ENCODE measurements around the gene LCN15. TPM values are rescaled to one million over a fixed set of nuclear protein-coding genes. Genes with fewer than 3 reads are reported as not detected.
A peak's percentile ranks its signal among the peaks of the same experiment; 100 is the strongest.

Gene LCN15
- total RNA-seq, 1 experiment from 2014 or later: 0.05 TPM

GRCh38 chr9:136720898-136721338 is 43.4 kb downstream of the LCN15 start:
- H3K27me3 ChIP-seq (ENCODE audit: control insufficient read depth, insufficient read depth, low read length): no peaks in the 10 kb centered on the region
- no peak overlapping the region for H3K4me3 ChIP-seq (ENCODE audit: low read depth in 2 of 2, low read length in 2 of 2)
- H3K9me3 ChIP-seq (ENCODE audit: control insufficient read depth, insufficient read depth, low read depth, low read length): no peaks in the 10 kb centered on the region
- peaks cover 35% of the 10 kb centered on the region for H3K4me1 ChIP-seq (ENCODE audit: control insufficient read depth, insufficient read depth, low read length)
- H3K36me3 ChIP-seq (ENCODE audit: control insufficient read depth, insufficient read depth, low read length): peaks cover 5% of the 10 kb centered on the region; the same call in 1 of the 2 replicates
- no TSS peak for BruUV-seq (replicated peaks)
- TF ChIP-seq SIN3A (IDR thresholded peaks at IDR 0.05; ENCODE audit: borderline replicate concordance, insufficient read depth, low read depth, low read length): no peak
- no peak for TF ChIP-seq CTCF (IDR thresholded peaks at IDR 0.05)
- TF ChIP-seq POLR2AphosphoS5 (IDR thresholded peaks at IDR 0.05; ENCODE audit: low read depth, low read length): no peak
- TF ChIP-seq TCF7L2 (IDR thresholded peaks at IDR 0.05; ENCODE audit: low read depth, low read length): no peak
- TF ChIP-seq REST (IDR thresholded peaks at IDR 0.05; ENCODE audit: insufficient read depth in 1 of 2, low read depth in 2 of 2, low read length in 1 of 2): no peak
- H3K27ac ChIP-seq (ENCODE audit: low read length): no peak overlapping the region
- intact Hi-C loops (cut with micrococcal nuclease; ENCODE audit: unreplicated experiment) (no loop called here), in situ Hi-C loops (cut with HindIII; ENCODE audit: low pct_unique_long_range_greater_than_20kb, low sequenced_read_pairs) (no loop called here)
- ATAC-seq: 0 out of 2 replicates have a peak, but pooled peaks have one; percentile 1
- no peak for DNase-seq (ENCODE audit: low read depth, low spot score)
- CTCF ChIA-PET: no interaction called here
- POLR2A ChIA-PET: no interaction called here

- CTCF ChIA-PET: interaction anchor here (0.7 kb wide), 1 partner anchor 37 kb away, joined by 6 read pairs; no protein-coding TSS in a partner anchor
- Histone ChIP-seq H3K36me3 (ENCODE audit: control insufficient read depth, insufficient read depth, low read length) (peaks cover 2% of the 10 kb centered on the region; the same call in 1 of the 2 replicates), H3K4me3 (ENCODE audit: low read depth in 2 of 2, low read length in 2 of 2) (no peak overlapping the region), H3K9me3 (ENCODE audit: control insufficient read depth, insufficient read depth, low read depth, low read length) (no peaks in the 10 kb centered on the region), H3K27ac (ENCODE audit: low read length) (no peak overlapping the region), H3K27me3 (ENCODE audit: control insufficient read depth, insufficient read depth, low read length) (no peaks in the 10 kb centered on the region), H3K4me1 (ENCODE audit: control insufficient read depth, insufficient read depth, low read length) (peaks cover 29% of the 10 kb centered on the region)
- DNase-seq (ENCODE audit: low read depth, low spot score) (no peak), ATAC-seq (peak; percentile 10; the same call in 1 of the 2 replicates)
- TF ChIP-seq SIN3A (IDR thresholded peaks at IDR 0.05; ENCODE audit: borderline replicate concordance, insufficient read depth, low read depth, low read length) (no peak), TCF7L2 (IDR thresholded peaks at IDR 0.05; ENCODE audit: low read depth, low read length) (no peak), CTCF (IDR thresholded peaks at IDR 0.05) (no peak), REST (IDR thresholded peaks at IDR 0.05; ENCODE audit: insufficient read depth in 1 of 2, low read depth in 2 of 2, low read length in 1 of 2) (no peak), POLR2AphosphoS5 (IDR thresholded peaks at IDR 0.05; ENCODE audit: low read depth, low read length) (no peak)
- in situ Hi-C loops (cut with HindIII; ENCODE audit: low pct_unique_long_range_greater_than_20kb, low sequenced_read_pairs) (no loop called here), intact Hi-C loops (cut with micrococcal nuclease; ENCODE audit: unreplicated experiment) (no loop called here)
- BruUV-seq (replicated peaks): no TSS peak
- POLR2A ChIA-PET: interaction anchor here (0.7 to 1.1 kb wide), 2 partner anchors 47 to 49 kb away, joined by 3 read pairs; no protein-coding TSS in a partner anchor
Observed at GRCh38 chr9:136720251-136720897, 43.9 kb downstream of the LCN15 start.

All from Panc1 (cell line).